ENCODE data around the gene DPAGT1. TPM values are rescaled to one million over a fixed set of nuclear protein-coding genes. Genes with fewer than 3 reads are reported as not detected.

Gene DPAGT1
- total RNA-seq, 4 donors from 2014 or later = 18.5 to 29.9 (median 26.7) TPM

GRCh38 chr11:119100994-119101758 lies 477 bp downstream of the DPAGT1 start:
- Histone ChIP-seq H3K4me1 (peaks cover 10 to 38% (median 21%) of the 10 kb centered on the region in 3 donors), H3K36me3 (peaks cover 6 to 29% (median 16%) of the 10 kb centered on the region in 3 donors), H3K27me3 (no peaks in the 10 kb centered on the region), H3K4me3 (peak overlapping the region; percentile 62 to 88 (median 75)), H3K9me3 (no peaks in the 10 kb centered on the region), H3K27ac (peak overlapping the region; percentile 88 to 97 (median 96))
- intact Hi-C loops (cut with DNase I) = no loop called here
- no peak for DNase-seq
- TF ChIP-seq, protein P1, sequence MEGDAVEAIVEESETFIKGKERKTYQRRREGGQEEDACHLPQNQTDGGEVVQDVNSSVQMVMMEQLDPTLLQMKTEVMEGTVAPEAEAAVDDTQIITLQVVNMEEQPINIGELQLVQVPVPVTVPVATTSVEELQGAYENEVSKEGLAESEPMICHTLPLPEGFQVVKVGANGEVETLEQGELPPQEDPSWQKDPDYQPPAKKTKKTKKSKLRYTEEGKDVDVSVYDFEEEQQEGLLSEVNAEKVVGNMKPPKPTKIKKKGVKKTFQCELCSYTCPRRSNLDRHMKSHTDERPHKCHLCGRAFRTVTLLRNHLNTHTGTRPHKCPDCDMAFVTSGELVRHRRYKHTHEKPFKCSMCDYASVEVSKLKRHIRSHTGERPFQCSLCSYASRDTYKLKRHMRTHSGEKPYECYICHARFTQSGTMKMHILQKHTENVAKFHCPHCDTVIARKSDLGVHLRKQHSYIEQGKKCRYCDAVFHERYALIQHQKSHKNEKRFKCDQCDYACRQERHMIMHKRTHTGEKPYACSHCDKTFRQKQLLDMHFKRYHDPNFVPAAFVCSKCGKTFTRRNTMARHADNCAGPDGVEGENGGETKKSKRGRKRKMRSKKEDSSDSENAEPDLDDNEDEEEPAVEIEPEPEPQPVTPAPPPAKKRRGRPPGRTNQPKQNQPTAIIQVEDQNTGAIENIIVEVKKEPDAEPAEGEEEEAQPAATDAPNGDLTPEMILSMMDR (IDR thresholded peaks at IDR 0.05) = no peak
- TF ChIP-seq POLR2A (IDR thresholded peaks at IDR 0.05) = no peak
- WGBS, 2 donors = 0 to 2% methylated on average over 7 to 11 of the region's 29 CpGs

DNA sequence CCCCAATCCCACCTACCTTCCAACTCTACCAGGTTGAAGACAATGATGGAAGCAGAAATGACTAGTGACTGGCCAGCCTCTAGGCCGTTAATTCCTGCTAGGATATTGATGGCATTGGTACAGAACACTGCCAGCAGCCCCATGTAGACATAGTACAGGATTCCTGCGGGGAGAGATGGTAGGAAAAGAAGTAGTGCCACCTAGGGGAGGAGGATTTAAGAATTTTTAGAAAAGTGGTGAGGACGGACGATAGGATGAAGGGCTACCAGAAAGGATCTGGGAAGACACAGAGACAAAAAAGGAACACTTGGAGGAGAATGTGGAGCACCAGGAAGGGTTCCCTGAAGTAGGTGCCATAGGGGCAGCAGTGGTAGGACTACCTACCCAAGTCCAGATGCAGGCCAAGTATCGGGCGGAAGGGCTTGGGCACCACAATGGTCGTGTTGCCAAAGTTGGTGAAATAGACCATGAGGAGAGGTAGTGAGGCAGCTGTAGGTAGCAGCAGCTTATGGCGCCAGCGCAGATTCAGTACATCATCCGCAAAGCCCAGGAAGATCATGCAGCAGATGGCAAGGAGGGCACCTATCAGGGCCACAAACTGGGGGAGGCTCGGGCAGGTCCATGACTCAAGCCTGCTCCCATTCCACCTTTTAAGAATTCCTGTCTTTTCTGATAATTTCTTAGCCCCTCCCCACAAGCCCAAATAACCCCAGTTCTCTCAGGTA lies 1.2 kb downstream of the DPAGT1 start:
- no peak for DNase-seq
- Histone ChIP-seq H3K27ac (peak overlapping the region in 2 of 4 donors; percentile 2 to 95), H3K9me3 (no peaks in the 10 kb centered on the region), H3K4me3 (peak overlapping the region; percentile 62 to 88 (median 75)), H3K4me1 (peaks cover 9 to 43% (median 25%) of the 10 kb centered on the region in 3 donors), H3K36me3 (peaks cover 6 to 29% (median 16%) of the 10 kb centered on the region in 3 donors), H3K27me3 (no peaks in the 10 kb centered on the region)
- TF ChIP-seq POLR2A (IDR thresholded peaks at IDR 0.05) = no peak
- TF ChIP-seq, protein P1 (IDR thresholded peaks at IDR 0.05) = peak in 3 of 6 experiments; percentile 10 to 44 (median 14)
- intact Hi-C loops (cut with DNase I) = no loop called here
- 30 to 34% methylated on average over 11 of the region's 11 CpGs for WGBS, 2 donors

GRCh38 chr11:119099711-119100110 lies 1.9 kb downstream of the DPAGT1 start:
- H3K27ac ChIP-seq = no peak overlapping the region
- H3K27me3 ChIP-seq = no peaks in the 10 kb centered on the region
- WGBS, 2 donors = 58 to 70% methylated on average over 6 of the region's 6 CpGs
- intact Hi-C loops (cut with DNase I) = loop anchor here (10.0 kb wide), 1 partner anchor 95 kb away; no protein-coding TSS in a partner anchor
- no peak for DNase-seq
- peaks cover 6 to 29% (median 16%) of the 10 kb centered on the region in 3 donors for H3K36me3 ChIP-seq
- peaks cover 9 to 43% (median 25%) of the 10 kb centered on the region in 3 donors for H3K4me1 ChIP-seq
- no peak for TF ChIP-seq POLR2A (IDR thresholded peaks at IDR 0.05)
- TF ChIP-seq, protein P1 (IDR thresholded peaks at IDR 0.05) = no peak
- H3K4me3 ChIP-seq = no peak overlapping the region
- no peaks in the 10 kb centered on the region for H3K9me3 ChIP-seq

- Histone ChIP-seq H3K27me3 (no peaks in the 10 kb centered on the region), H3K27ac (peak overlapping the region; percentile 90 to 97 (median 96)), H3K4me1 (peaks cover 15 to 46% (median 24%) of the 10 kb centered on the region in 3 donors), H3K9me3 (no peaks in the 10 kb centered on the region), H3K4me3 (peak overlapping the region; percentile 73 to 93 (median 86)), H3K36me3 (peaks cover 6 to 45% (median 16%) of the 10 kb centered on the region in 3 donors)
- peak; percentile 97 for DNase-seq
- intact Hi-C loops (cut with DNase I) = loop anchor here (10.0 kb wide), 1 partner anchor 100 kb away; no protein-coding TSS in a partner anchor
- peak in 2 of 4 donors; percentile 98 to 99 for TF ChIP-seq POLR2A (IDR thresholded peaks at IDR 0.05)
- TF ChIP-seq, protein P1 (IDR thresholded peaks at IDR 0.05) = peak in 2 of 6 experiments; percentile 3 to 24
- 0% methylated on average over 10 of the region's 79 CpGs for WGBS, 2 donors
Observed at GRCh38 chr11:119095066-119095880, 6.4 kb downstream of the DPAGT1 start.

Data from esophagus squamous epithelium (tissue), 5 donors.